GM13976 (cell line): ENCODE measurements around the gene GLO1.
"Not testable (repeated sequence)": the region's sequence is repeated elsewhere in the genome, so short reads cannot be mapped to it uniquely, and the experiment has no call there.

Experiments
- DNase-seq: peaks from one replicate; pipeline ENCODE4 v3.0.0; 2012; ENCODE audit warnings: low spot score
- CTCF ChIP-seq: IDR thresholded peaks from 2 replicates; pipeline ENCODE4 v1.5.1; 2012; ENCODE audit warnings: borderline replicate concordance, mild to moderate bottlenecking; ENCODE audit not compliant: insufficient read depth; ENCODE audit errors: extremely low read depth, missing control alignments, control extremely low read depth
- in situ Hi-C: fragments of 300-500 bp; cut with MboI; formaldehyde crosslinking; loops from one replicate; pipeline ENCODE4 v1.12.0; 2022; ENCODE audit warnings: low sequenced_read_pairs, mixed read lengths, inconsistent platforms; ENCODE audit not compliant: unreplicated experiment

Gene GLO1

GRCh38 chr6:38713812-38714211, 10.9 kb upstream of the GLO1 start:
- TF ChIP-seq CTCF, result no peak
- DNase-seq, result no peak
- in situ Hi-C loops, result no loop called here

GRCh38 chr6:38708496-38708895, 5.6 kb upstream of the GLO1 start:
- in situ Hi-C loops, result no loop called here
- DNase-seq, result no peak
- TF ChIP-seq CTCF, result no peak

GRCh38 chr6:38705924-38706323, 3.0 kb upstream of the GLO1 start:
- no peak for TF ChIP-seq CTCF
- in situ Hi-C loops, result no loop called here
- no peak for DNase-seq

- no peak for TF ChIP-seq CTCF
- no peak for DNase-seq
- in situ Hi-C loops, result no loop called here
These were observed 1.1 kb upstream of the GLO1 start for GRCh38 chr6:38703949-38704590.

- DNase-seq, result no peak
- in situ Hi-C loops, result no loop called here
- TF ChIP-seq CTCF, result no peak
These were observed 1.4 kb downstream of the GLO1 start for GRCh38 chr6:38701551-38701950.

GRCh38 chr6:38699702-38700101, 3.2 kb downstream of the GLO1 start:
- in situ Hi-C loops, DNase-seq: not testable (repeated sequence)

- no peak for DNase-seq
- in situ Hi-C loops, result no loop called here
- TF ChIP-seq CTCF, result no peak
These were observed 5.1 kb downstream of the GLO1 start for GRCh38 chr6:38697846-38698245.

GRCh38 chr6:38696345-38696744, 6.6 kb downstream of the GLO1 start:
- DNase-seq, result no peak
- TF ChIP-seq CTCF, result no peak
- in situ Hi-C loops, result no loop called here
